ENCODE data around the gene MBD5.
"Not testable (repeated sequence)": the region's sequence is repeated elsewhere in the genome, so short reads cannot be mapped to it uniquely, and the experiment has no call there.

Gene MBD5

DNA sequence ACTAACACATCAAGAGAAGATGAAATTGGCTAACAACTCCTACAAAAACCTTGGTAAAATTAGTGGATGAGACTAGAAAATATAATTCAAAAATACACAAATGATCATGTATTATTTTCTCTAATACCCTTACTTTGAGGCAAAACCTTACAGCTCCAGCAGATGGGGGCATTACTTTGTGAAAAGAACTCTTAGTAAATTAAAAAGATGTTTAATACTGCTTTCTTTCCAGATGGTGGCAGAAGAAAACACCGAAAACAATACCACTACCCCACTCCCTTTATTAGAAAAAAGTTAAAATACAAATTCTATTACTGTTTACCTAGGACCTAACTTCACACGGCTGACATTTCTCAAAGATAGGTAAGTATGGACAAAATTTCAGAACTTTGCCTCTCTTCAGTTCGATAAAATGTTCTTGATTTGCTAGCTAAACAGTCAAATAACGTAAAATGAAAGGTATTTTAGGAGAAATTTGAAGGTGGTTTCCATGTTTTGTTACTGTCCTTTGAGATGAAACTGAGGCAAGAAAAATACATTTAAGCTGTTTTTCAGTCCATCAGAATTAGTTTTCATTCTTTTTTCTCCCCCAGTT, 31.0 kb upstream of the MBD5 start:
- TF ChIP-seq, protein P1, sequence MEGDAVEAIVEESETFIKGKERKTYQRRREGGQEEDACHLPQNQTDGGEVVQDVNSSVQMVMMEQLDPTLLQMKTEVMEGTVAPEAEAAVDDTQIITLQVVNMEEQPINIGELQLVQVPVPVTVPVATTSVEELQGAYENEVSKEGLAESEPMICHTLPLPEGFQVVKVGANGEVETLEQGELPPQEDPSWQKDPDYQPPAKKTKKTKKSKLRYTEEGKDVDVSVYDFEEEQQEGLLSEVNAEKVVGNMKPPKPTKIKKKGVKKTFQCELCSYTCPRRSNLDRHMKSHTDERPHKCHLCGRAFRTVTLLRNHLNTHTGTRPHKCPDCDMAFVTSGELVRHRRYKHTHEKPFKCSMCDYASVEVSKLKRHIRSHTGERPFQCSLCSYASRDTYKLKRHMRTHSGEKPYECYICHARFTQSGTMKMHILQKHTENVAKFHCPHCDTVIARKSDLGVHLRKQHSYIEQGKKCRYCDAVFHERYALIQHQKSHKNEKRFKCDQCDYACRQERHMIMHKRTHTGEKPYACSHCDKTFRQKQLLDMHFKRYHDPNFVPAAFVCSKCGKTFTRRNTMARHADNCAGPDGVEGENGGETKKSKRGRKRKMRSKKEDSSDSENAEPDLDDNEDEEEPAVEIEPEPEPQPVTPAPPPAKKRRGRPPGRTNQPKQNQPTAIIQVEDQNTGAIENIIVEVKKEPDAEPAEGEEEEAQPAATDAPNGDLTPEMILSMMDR (IDR thresholded peaks at IDR 0.05; ENCODE audit: insufficient read depth, low read length, poor library complexity, severe bottlenecking), result peak; percentile 56
- Histone ChIP-seq H3K27me3 (replicated peaks; ENCODE audit: control insufficient read depth, insufficient read depth, low read length) (no peaks in the 10 kb centered on the region), H3K4me3 (replicated peaks; ENCODE audit: low read depth, low read length) (no peak overlapping the region), H3K36me3 (ENCODE audit: control insufficient read depth, insufficient read depth, low read length) (no peaks in the 10 kb centered on the region)
- DNase-seq (ENCODE audit: extremely low read depth, insufficient read length), result peak; percentile 39

DNA sequence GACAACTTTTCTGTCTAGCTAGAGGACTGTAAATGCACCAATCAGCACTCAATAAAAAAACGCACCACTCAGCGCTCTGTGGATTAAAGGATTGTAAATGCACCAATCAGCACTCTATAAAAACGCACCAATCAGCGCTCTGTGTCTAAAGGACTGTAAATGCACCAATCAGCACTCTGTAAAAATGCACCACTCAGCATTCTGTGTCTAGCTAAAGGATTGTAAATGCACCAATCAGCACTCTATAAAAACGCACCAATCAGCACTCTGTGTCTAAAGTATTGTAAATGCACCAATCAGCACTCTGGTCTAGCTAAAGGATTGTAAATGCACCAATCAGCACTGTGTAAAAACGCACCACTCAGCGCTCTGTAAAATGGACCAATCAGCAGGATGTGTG, 25.9 kb upstream of the MBD5 start:
- not testable (repeated sequence) for H3K36me3 ChIP-seq (ENCODE audit: control insufficient read depth, insufficient read depth, low read length); H3K27me3 ChIP-seq (replicated peaks; ENCODE audit: control insufficient read depth, insufficient read depth, low read length); H3K4me3 ChIP-seq (replicated peaks; ENCODE audit: low read depth, low read length); DNase-seq (ENCODE audit: extremely low read depth, insufficient read length)

DNA sequence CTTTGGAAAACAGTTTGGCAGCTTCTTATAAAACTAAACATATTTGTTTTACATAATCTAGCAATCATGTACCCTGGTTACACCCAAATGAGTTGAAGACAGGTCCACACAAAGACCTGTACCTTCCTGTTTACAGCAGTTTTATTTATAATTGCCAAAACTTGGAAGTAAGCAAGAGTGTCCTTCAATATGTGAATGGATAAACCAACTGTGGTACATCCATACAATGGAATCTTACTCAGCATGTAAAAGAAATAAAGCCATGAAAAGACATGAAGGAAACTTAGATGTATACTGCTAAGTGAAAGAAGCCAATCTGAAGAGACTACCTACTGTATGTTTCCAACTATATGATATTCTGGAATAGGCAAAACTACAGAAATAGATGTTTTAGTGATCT, 24.1 kb upstream of the MBD5 start:
- Histone ChIP-seq H3K27me3 (replicated peaks; ENCODE audit: control insufficient read depth, insufficient read depth, low read length) (no peaks in the 10 kb centered on the region), H3K4me3 (replicated peaks; ENCODE audit: low read depth, low read length) (no peak overlapping the region), H3K36me3 (ENCODE audit: control insufficient read depth, insufficient read depth, low read length) (no peaks in the 10 kb centered on the region; the same call in 1 of the 2 replicates)
- TF ChIP-seq, protein P1 (IDR thresholded peaks at IDR 0.05; ENCODE audit: insufficient read depth, low read length, poor library complexity, severe bottlenecking), result no peak
- DNase-seq (ENCODE audit: extremely low read depth, insufficient read length), result no peak

DNA sequence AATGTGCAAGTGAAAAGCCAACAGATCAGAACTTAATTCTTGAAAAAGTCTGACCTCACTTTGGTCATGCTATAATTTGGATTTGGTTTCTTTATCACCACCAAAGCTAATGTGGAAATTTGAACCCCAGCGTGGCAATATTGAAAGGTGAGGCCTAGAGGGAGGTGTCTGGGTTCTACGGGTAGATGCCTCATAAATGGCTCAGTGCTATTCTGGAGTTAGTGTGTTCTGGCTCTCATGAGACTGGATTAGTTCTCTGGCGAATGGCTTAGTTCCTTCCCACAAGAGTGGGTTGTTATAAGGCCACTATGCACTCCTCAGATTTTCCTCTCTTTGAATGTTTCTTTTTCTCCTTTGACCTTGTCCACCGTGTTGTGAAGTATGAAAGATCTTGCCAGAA, 22.7 kb upstream of the MBD5 start:
- no peak for DNase-seq (ENCODE audit: extremely low read depth, insufficient read length)
- Histone ChIP-seq H3K4me3 (replicated peaks; ENCODE audit: low read depth, low read length) (no peak overlapping the region), H3K27me3 (replicated peaks; ENCODE audit: control insufficient read depth, insufficient read depth, low read length) (no peaks in the 10 kb centered on the region), H3K36me3 (ENCODE audit: control insufficient read depth, insufficient read depth, low read length) (no peaks in the 10 kb centered on the region; the same call in 1 of the 2 replicates)
- TF ChIP-seq, protein P1 (IDR thresholded peaks at IDR 0.05; ENCODE audit: insufficient read depth, low read length, poor library complexity, severe bottlenecking), result no peak

DNA sequence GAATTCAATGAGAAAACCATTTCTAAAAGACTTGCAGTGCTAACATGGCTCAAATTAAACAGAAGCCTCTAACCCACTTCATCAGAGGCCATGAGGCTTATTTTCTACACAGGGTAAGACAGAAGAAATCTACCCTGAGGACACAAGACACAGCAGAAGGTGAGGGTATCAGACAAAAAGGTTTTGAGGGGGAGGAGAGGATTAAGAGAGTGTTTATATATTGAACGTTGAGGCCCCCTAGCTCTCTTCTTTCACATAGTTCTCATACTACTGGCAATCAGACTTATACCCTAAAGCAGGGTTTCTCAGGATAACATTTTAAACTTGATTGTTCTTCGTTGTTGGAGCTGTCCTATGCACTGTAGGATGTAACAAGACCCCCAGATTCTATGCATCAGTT, 21.8 kb upstream of the MBD5 start:
- H3K36me3 ChIP-seq (ENCODE audit: control insufficient read depth, insufficient read depth, low read length), result no peaks in the 10 kb centered on the region; the same call in 1 of the 2 replicates
- TF ChIP-seq, protein P1 (IDR thresholded peaks at IDR 0.05; ENCODE audit: insufficient read depth, low read length, poor library complexity, severe bottlenecking), result no peak
- no peak for DNase-seq (ENCODE audit: extremely low read depth, insufficient read length)
- no peaks in the 10 kb centered on the region for H3K27me3 ChIP-seq (replicated peaks; ENCODE audit: control insufficient read depth, insufficient read depth, low read length)
- no peak overlapping the region for H3K4me3 ChIP-seq (replicated peaks; ENCODE audit: low read depth, low read length)

DNA sequence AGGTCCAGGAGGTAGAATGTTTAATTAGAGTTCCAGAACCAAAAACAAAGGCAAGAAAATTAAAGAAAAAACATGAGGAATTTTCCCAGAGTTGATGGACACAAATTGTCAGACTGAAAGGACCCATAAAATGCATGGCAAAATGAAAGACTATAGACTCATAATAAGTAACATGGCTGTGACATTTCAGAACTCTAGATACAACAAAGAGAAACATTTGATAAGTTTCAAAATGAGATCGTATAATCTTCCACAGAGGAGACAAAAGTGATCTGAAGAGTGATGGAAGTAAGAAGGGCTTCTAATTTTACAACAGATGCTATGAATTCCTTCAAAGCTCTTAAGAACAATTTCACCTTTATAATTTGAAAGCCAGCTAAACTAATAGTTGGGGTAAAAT, 20.8 kb upstream of the MBD5 start:
- TF ChIP-seq, protein P1 (IDR thresholded peaks at IDR 0.05; ENCODE audit: insufficient read depth, low read length, poor library complexity, severe bottlenecking), result no peak
- no peak overlapping the region for H3K4me3 ChIP-seq (replicated peaks; ENCODE audit: low read depth, low read length)
- no peak for DNase-seq (ENCODE audit: extremely low read depth, insufficient read length)
- H3K36me3 ChIP-seq (ENCODE audit: control insufficient read depth, insufficient read depth, low read length), result no peaks in the 10 kb centered on the region; the same call in 1 of the 2 replicates
- H3K27me3 ChIP-seq (replicated peaks; ENCODE audit: control insufficient read depth, insufficient read depth, low read length), result no peaks in the 10 kb centered on the region

DNA sequence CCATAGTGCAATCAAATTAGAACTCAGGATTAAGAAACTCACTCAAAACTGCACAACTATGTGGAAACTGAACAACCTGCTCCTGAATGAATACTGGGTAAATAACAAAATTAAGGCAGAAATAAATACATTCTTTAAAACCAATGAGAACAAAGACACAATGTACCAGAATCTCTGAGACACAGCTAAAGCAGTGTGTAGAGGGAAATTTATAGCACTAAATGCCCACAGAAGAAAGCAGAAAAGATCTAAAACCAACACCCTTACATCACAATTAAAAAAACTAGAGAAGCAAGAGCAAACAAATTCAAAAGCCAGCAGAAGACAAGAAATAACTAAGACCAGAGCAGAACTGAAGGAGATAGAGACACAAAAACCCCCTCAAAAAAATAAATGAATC, 18.5 kb upstream of the MBD5 start:
- not testable (repeated sequence) for DNase-seq (ENCODE audit: extremely low read depth, insufficient read length); H3K27me3 ChIP-seq (replicated peaks; ENCODE audit: control insufficient read depth, insufficient read depth, low read length); H3K4me3 ChIP-seq (replicated peaks; ENCODE audit: low read depth, low read length); H3K36me3 ChIP-seq (ENCODE audit: control insufficient read depth, insufficient read depth, low read length)

All from GM06990 (cell line).